HEK293 (cell line): Measurements from ENCODE around the gene SYNPO.

Experiments
- CTCF ChIA-PET: fragments of 350-600 bp; formaldehyde crosslinking; extraction: SDS; loops from one replicate; lab custom pipeline; 2021; ENCODE audit warnings: antibody characterized with exemption; lab: Yijun Ruan, JAX
- POLR2A ChIA-PET: fragments of 300-600 bp; formaldehyde crosslinking; extraction: SDS; loops from one replicate; lab custom pipeline; 2020; ENCODE audit warnings: antibody characterized with exemption, inconsistent platforms; lab: Yijun Ruan, JAX
- H3K27ac ChIP-seq: fragments of 200-500 bp; sonication (Bioruptor generic); 2 replicates; pipeline ENCODE4 v1.5.1; 2014; ENCODE audit warnings: low read depth, low read length, control low read depth, inconsistent platforms; ENCODE audit errors: extremely low read depth
- H3K36me3 ChIP-seq, 2 experiments: fragments of 200-500 bp in 1 of 2; sonication (Bioruptor generic) in 1 of 2; 1 replicate in 1 of 2; 2 replicates in 1 of 2; pipeline ENCODE4 v1.5.1; 2014 to 2017; ENCODE audit warnings: inconsistent platforms in 2 of 2, low read length in 2 of 2; ENCODE audit not compliant: control insufficient read depth in 2 of 2, insufficient read depth in 1 of 2
- H3K4me1 ChIP-seq: fragments of 200-500 bp; sonication (Bioruptor generic); 2 replicates; pipeline ENCODE4 v1.5.1; 2014; ENCODE audit warnings: mild to moderate bottlenecking, low read length, inconsistent platforms; ENCODE audit not compliant: control insufficient read depth, insufficient read depth
- H3K4me3 ChIP-seq: 2 replicates; pipeline ENCODE4 v1.5.1; 2011; ENCODE audit warnings: low read depth, mild to moderate bottlenecking, control low read depth, low read length, moderate library complexity
- H3K9me3 ChIP-seq: fragments of 200-500 bp; sonication (Bioruptor generic); 2 replicates; pipeline ENCODE4 v1.5.1; 2014; ENCODE audit warnings: low read depth, low read length, inconsistent platforms; ENCODE audit not compliant: control insufficient read depth, insufficient read depth
- FEZF1 ChIP-seq: fragments of 450-650 bp; formaldehyde crosslinking; IDR thresholded peaks from 2 replicates; pipeline ENCODE4 v1.5.1; 2016; ENCODE audit warnings: missing biosample characterization, missing genetic modification characterization
- HIC1 ChIP-seq: fragments of 450-650 bp; formaldehyde crosslinking; IDR thresholded peaks from 2 replicates; pipeline ENCODE4 v1.5.1; 2016; ENCODE audit warnings: missing biosample characterization, missing genetic modification characterization
- HOXC10 ChIP-seq: sonication (generic); formaldehyde crosslinking; IDR thresholded peaks from 2 replicates; pipeline ENCODE4 v1.8.1; 2023; ENCODE audit warnings: mild to moderate bottlenecking, missing genetic modification reagents
- HOXD13 ChIP-seq: sonication (generic); formaldehyde crosslinking; IDR thresholded peaks from 2 replicates; pipeline ENCODE4 v1.8.0; 2022; ENCODE audit warnings: missing genetic modification reagents, borderline replicate concordance
- KLF16 ChIP-seq: fragments of 450-650 bp; formaldehyde crosslinking; IDR thresholded peaks from 2 replicates; pipeline ENCODE4 v1.5.1; 2017; ENCODE audit warnings: missing biosample characterization, missing genetic modification characterization
- KLF17 ChIP-seq: fragments of 450-650 bp; formaldehyde crosslinking; IDR thresholded peaks from 2 replicates; pipeline ENCODE4 v1.5.1; 2016; ENCODE audit warnings: missing biosample characterization, missing genetic modification characterization
- MEIS1 ChIP-seq: sonication (generic); formaldehyde crosslinking; IDR thresholded peaks from 2 replicates; pipeline ENCODE4 v1.8.1; 2022; ENCODE audit warnings: missing genetic modification reagents, mild to moderate bottlenecking, borderline replicate concordance
- PRDM1 ChIP-seq: fragments of 450-650 bp; formaldehyde crosslinking; IDR thresholded peaks from 2 replicates; pipeline ENCODE4; 2016; ENCODE audit warnings: missing biosample characterization, missing genetic modification characterization
- PRDM6 ChIP-seq: fragments of 450-650 bp; formaldehyde crosslinking; IDR thresholded peaks from 2 replicates; pipeline ENCODE4 v1.5.1; 2017; ENCODE audit warnings: missing biosample characterization, missing genetic modification characterization
- SETDB1 ChIP-seq: IDR thresholded peaks from one replicate; pipeline ENCODE4 v1.6.1; 2017; ENCODE audit warnings: mild to moderate bottlenecking, low read length, moderate library complexity, mixed read lengths; ENCODE audit not compliant: insufficient read length
- SP7 ChIP-seq: fragments of 450-650 bp; formaldehyde crosslinking; IDR thresholded peaks from 2 replicates; pipeline ENCODE4 v1.5.1; 2016; ENCODE audit warnings: missing biosample characterization, missing genetic modification characterization
- WT1 ChIP-seq: fragments of 450-650 bp; formaldehyde crosslinking; IDR thresholded peaks from 2 replicates; pipeline ENCODE4 v1.5.1; 2016; ENCODE audit warnings: missing biosample characterization, missing genetic modification characterization
- ZNF148 ChIP-seq: fragments of 450-650 bp; formaldehyde crosslinking; IDR thresholded peaks from 2 replicates; pipeline ENCODE4 v1.5.0; 2017; ENCODE audit warnings: missing biosample characterization, missing genetic modification characterization, borderline replicate concordance
- ZNF26 ChIP-seq: fragments of 450-650 bp; formaldehyde crosslinking; IDR thresholded peaks from 2 replicates; pipeline ENCODE4 v1.5.1; 2016; ENCODE audit warnings: missing biosample characterization, missing genetic modification characterization
- ZNF341 ChIP-seq: fragments of 450-650 bp; formaldehyde crosslinking; IDR thresholded peaks from 2 replicates; pipeline ENCODE4; 2016; ENCODE audit warnings: low read depth, missing biosample characterization, missing genetic modification characterization
- ZNF529 ChIP-seq: fragments of 450-650 bp; formaldehyde crosslinking; IDR thresholded peaks from 2 replicates; pipeline ENCODE4 v1.5.1; 2017; ENCODE audit warnings: missing genetic modification characterization, missing biosample characterization; ENCODE audit not compliant: insufficient replicate concordance
- ZNF600 ChIP-seq: fragments of 450-650 bp; formaldehyde crosslinking; IDR thresholded peaks from 2 replicates; pipeline ENCODE4 v1.5.1; 2016; ENCODE audit warnings: missing biosample characterization, missing genetic modification characterization

Gene SYNPO

GRCh38 chr5:150672884-150673275, 32.4 kb downstream of the SYNPO start:
- no peaks in the 10 kb centered on the region; the same call in 1 of the 2 replicates for H3K4me1 ChIP-seq
- H3K4me3 ChIP-seq: no peak overlapping the region
- no peaks in the 10 kb centered on the region for H3K36me3 ChIP-seq
- H3K27ac ChIP-seq: no peak overlapping the region
- no peak for TF ChIP-seq MEIS1 (CRISPR knock-in tag)
- no peak for TF ChIP-seq SP7
- TF ChIP-seq ZNF529 (tag by site-specific recombination): no peak
- no peak for TF ChIP-seq ZNF600 (tag by site-specific recombination)
- TF ChIP-seq ZNF148 (tag by site-specific recombination): no peak
- no peak for TF ChIP-seq HIC1 (tag by site-specific recombination)
- no peak for TF ChIP-seq KLF16 (tag by site-specific recombination)
- no peak for TF ChIP-seq ZNF26 (tag by site-specific recombination)
- no peak for TF ChIP-seq ZNF341
- TF ChIP-seq HOXC10 (CRISPR knock-in tag): no peak
- TF ChIP-seq FEZF1 (tag by site-specific recombination): no peak
- no peak for TF ChIP-seq HOXD13
- TF ChIP-seq PRDM6 (tag by site-specific recombination): no peak
- TF ChIP-seq SETDB1: no peak
- no peak for TF ChIP-seq WT1 (tag by site-specific recombination)
- no peak for TF ChIP-seq PRDM1 (tag by site-specific recombination)
- TF ChIP-seq KLF17 (tag by site-specific recombination): no peak
- CTCF ChIA-PET: interaction anchor here (0.8 to 1.5 kb wide), 4 partner anchors 17 to 174 kb away, joined by 3 to 4 read pairs (median 4); partner anchors contain the start of gene IRGM
- POLR2A ChIA-PET: no interaction called here
- no peaks in the 10 kb centered on the region for H3K9me3 ChIP-seq
